Measurements from ENCODE around the gene COL23A1. TPM values are rescaled to one million over a fixed set of nuclear protein-coding genes. Genes with fewer than 3 reads are reported as not detected.

COL23A1 gene
- total RNA-seq, 1 experiment from 2014 or later, result 15.0 TPM

GRCh38 chr5:178228609-178229008 lies 361.6 kb downstream of the COL23A1 start:
- no peaks in the 10 kb centered on the region for H3K27me3 Mint-ChIP-seq (ENCODE audit: low read depth)
- DNase-seq (ENCODE audit: low spot score) (no peak), ATAC-seq (no peak)
- H3K36me3 Mint-ChIP-seq, result peaks cover 47% of the 10 kb centered on the region
- TF ChIP-seq MLX (CRISPR knock-in tag; IDR thresholded peaks at IDR 0.05) (no peak), ZBTB43 (CRISPR knock-in tag; IDR thresholded peaks at IDR 0.05) (no peak), EMX1 (CRISPR knock-in tag; IDR thresholded peaks at IDR 0.05) (no peak), NFE2L1 (CRISPR knock-in tag; IDR thresholded peaks at IDR 0.05) (no peak), IRF1 (CRISPR knock-in tag; IDR thresholded peaks at IDR 0.05) (no peak), E2F5 (CRISPR knock-in tag; IDR thresholded peaks at IDR 0.05) (no peak), ATF2 (CRISPR knock-in tag; IDR thresholded peaks at IDR 0.05; ENCODE audit: borderline replicate concordance, low read depth) (no peak), ZSCAN18 (CRISPR knock-in tag; IDR thresholded peaks at IDR 0.05) (no peak), ZMAT4 (CRISPR knock-in tag; IDR thresholded peaks at IDR 0.05) (no peak), CBFB (CRISPR knock-in tag; IDR thresholded peaks at IDR 0.05; ENCODE audit: low read depth) (no peak), AFF4 (CRISPR knock-in tag; IDR thresholded peaks at IDR 0.05; ENCODE audit: borderline replicate concordance) (no peak), ERG (CRISPR knock-in tag; IDR thresholded peaks at IDR 0.05) (no peak), NFATC4 (CRISPR knock-in tag; IDR thresholded peaks at IDR 0.05) (no peak), ZNF425 (CRISPR knock-in tag; conservative IDR thresholded peaks at IDR 0.05) (no peak), ZNF263 (CRISPR knock-in tag; IDR thresholded peaks at IDR 0.05; ENCODE audit: low read depth) (no peak), PREB (CRISPR knock-in tag; IDR thresholded peaks at IDR 0.05; ENCODE audit: borderline replicate concordance) (no peak)
- no peak overlapping the region for H3K4me3 Mint-ChIP-seq
- H3K27ac Mint-ChIP-seq, result no peak overlapping the region
- H3K9me3 Mint-ChIP-seq, result peaks cover 8% of the 10 kb centered on the region; the same call in 1 of the 2 replicates
- peaks cover 24% of the 10 kb centered on the region for H3K4me1 Mint-ChIP-seq
- POLR2A ChIA-PET, result no interaction called here
- CTCF ChIA-PET, result no interaction called here
